Measurements from ENCODE around the gene LRRC23.

Gene LRRC23

DNA sequence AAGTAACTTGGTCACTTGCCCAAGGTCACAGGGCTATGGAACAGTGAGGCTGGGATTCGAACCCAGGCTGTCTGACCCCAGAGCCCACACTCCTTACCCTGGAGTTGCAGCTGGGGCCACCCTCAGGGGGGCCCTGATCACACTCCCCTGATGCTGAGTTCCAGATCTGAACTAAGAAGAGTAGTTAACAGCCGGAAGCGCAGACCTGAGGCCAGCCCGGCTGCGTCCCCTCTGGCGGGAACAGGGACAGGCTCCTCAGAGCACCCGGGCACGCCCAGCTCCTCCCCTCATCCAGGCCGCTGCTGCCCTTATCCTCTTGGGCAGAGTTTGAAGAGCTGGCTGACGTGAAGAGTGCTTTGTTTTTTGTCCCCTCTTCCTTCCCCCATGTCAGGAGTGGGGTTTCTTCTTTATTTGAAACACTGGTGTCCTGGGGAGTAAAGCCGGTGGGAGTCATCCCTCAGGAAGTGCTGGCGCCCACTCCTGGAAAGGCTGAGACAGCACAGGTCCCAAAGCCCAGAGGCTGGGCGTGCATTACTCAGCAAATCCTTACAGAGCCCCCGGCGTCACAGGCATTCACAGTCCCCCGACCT is 57.2 kb downstream of the LRRC23 start:
- peaks cover 52% of the 10 kb centered on the region for H3K4me1 ChIP-seq (ENCODE audit: insufficient read depth, low read length, severe bottlenecking)
- H3K9me2 ChIP-seq (ENCODE audit: low read depth, low read length) = no peaks in the 10 kb centered on the region
- H3K79me2 ChIP-seq (ENCODE audit: insufficient read depth, low read length) = no peaks in the 10 kb centered on the region
- H2AFZ ChIP-seq (ENCODE audit: low read length) = no peak overlapping the region
- H3K27ac ChIP-seq (ENCODE audit: low read depth, low read length, poor library complexity, severe bottlenecking) = no peak overlapping the region
- no peaks in the 10 kb centered on the region for H3K9me3 ChIP-seq (ENCODE audit: low read length)
- H3K9ac ChIP-seq (ENCODE audit: low read length) = no peak overlapping the region
- peak overlapping the region; percentile 31; the same call in 1 of the 2 replicates for H3K4me2 ChIP-seq (ENCODE audit: low read length)
- H3K4me3 ChIP-seq (ENCODE audit: low read depth, low read length, poor library complexity, severe bottlenecking) = peak overlapping the region; percentile 5
- H3K36me3 ChIP-seq (ENCODE audit: insufficient read depth, low read length) = peaks cover 26% of the 10 kb centered on the region
- H4K20me1 ChIP-seq (ENCODE audit: insufficient read depth, low read length) = no peaks in the 10 kb centered on the region
- TF ChIP-seq EZH2 (IDR thresholded peaks at IDR 0.05; ENCODE audit: borderline replicate concordance, low read length) = no peak
- TF ChIP-seq, protein P1, sequence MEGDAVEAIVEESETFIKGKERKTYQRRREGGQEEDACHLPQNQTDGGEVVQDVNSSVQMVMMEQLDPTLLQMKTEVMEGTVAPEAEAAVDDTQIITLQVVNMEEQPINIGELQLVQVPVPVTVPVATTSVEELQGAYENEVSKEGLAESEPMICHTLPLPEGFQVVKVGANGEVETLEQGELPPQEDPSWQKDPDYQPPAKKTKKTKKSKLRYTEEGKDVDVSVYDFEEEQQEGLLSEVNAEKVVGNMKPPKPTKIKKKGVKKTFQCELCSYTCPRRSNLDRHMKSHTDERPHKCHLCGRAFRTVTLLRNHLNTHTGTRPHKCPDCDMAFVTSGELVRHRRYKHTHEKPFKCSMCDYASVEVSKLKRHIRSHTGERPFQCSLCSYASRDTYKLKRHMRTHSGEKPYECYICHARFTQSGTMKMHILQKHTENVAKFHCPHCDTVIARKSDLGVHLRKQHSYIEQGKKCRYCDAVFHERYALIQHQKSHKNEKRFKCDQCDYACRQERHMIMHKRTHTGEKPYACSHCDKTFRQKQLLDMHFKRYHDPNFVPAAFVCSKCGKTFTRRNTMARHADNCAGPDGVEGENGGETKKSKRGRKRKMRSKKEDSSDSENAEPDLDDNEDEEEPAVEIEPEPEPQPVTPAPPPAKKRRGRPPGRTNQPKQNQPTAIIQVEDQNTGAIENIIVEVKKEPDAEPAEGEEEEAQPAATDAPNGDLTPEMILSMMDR (IDR thresholded peaks at IDR 0.05; ENCODE audit: low read length) = no peak; the same call in 1 of the 2 replicates
- H3F3A ChIP-seq (ENCODE audit: insufficient read depth, low read length) = 0 out of 2 replicates have a peak, but pooled peaks cover 4% of the 10 kb centered on the region
- H3K27me3 ChIP-seq (ENCODE audit: insufficient read depth, low read length) = 0 out of 2 replicates have a peak, but pooled peaks cover 4% of the 10 kb centered on the region

DNA sequence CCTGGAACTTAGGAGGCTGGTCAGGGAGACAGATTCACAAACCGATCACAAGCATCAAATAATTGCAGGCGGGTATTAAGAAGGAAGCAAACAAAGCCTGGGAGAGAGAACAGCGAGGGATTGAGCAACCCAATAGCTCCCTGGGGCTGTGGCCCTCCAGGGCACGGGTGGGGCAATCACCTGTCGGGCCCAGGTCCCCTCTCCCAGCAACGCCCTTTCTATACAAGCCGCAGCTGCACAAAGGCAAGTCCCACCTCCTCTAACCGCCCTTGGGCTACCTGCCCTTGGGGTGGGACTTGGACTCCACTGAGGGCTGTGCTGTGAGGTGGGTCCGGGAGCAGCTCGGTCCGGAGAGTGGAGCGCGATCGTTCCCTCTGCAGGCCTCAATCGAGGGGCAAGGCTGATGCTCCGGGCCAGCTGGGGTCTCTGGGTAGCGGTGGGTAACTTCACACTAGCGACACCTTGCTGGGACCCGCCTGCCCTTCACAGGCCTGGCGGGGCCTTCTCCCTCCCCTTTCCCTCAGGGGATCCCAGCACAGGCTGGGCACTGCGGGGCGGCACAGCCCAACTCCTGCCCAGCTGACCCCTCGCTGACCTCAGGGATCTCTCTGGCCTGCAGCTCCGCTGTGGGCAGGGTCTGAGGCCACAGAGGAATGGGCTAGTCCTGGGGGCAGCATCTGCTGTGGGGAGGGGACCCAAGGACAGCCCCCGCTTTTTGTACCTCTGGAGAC is 57.8 kb downstream of the LRRC23 start:
- Histone ChIP-seq H3K4me3 (ENCODE audit: low read depth, low read length, poor library complexity, severe bottlenecking) (no peak overlapping the region), H3K36me3 (ENCODE audit: insufficient read depth, low read length) (peaks cover 33% of the 10 kb centered on the region), H3K4me1 (ENCODE audit: insufficient read depth, low read length, severe bottlenecking) (peaks cover 52% of the 10 kb centered on the region), H3K79me2 (ENCODE audit: insufficient read depth, low read length) (no peaks in the 10 kb centered on the region), H3K9ac (ENCODE audit: low read length) (no peak overlapping the region), H3K9me2 (ENCODE audit: low read depth, low read length) (no peaks in the 10 kb centered on the region), H3F3A (ENCODE audit: insufficient read depth, low read length) (0 out of 2 replicates have a peak, but pooled peaks cover 4% of the 10 kb centered on the region), H3K4me2 (ENCODE audit: low read length) (no peak overlapping the region), H2AFZ (ENCODE audit: low read length) (no peak overlapping the region), H3K9me3 (ENCODE audit: low read length) (no peaks in the 10 kb centered on the region), H4K20me1 (ENCODE audit: insufficient read depth, low read length) (no peaks in the 10 kb centered on the region), H3K27ac (ENCODE audit: low read depth, low read length, poor library complexity, severe bottlenecking) (no peak overlapping the region), H3K27me3 (ENCODE audit: insufficient read depth, low read length) (0 out of 2 replicates have a peak, but pooled peaks cover 4% of the 10 kb centered on the region)
- TF ChIP-seq EZH2 (IDR thresholded peaks at IDR 0.05; ENCODE audit: borderline replicate concordance, low read length) = no peak
- TF ChIP-seq, protein P1 (IDR thresholded peaks at IDR 0.05; ENCODE audit: low read length) = no peak

DNA sequence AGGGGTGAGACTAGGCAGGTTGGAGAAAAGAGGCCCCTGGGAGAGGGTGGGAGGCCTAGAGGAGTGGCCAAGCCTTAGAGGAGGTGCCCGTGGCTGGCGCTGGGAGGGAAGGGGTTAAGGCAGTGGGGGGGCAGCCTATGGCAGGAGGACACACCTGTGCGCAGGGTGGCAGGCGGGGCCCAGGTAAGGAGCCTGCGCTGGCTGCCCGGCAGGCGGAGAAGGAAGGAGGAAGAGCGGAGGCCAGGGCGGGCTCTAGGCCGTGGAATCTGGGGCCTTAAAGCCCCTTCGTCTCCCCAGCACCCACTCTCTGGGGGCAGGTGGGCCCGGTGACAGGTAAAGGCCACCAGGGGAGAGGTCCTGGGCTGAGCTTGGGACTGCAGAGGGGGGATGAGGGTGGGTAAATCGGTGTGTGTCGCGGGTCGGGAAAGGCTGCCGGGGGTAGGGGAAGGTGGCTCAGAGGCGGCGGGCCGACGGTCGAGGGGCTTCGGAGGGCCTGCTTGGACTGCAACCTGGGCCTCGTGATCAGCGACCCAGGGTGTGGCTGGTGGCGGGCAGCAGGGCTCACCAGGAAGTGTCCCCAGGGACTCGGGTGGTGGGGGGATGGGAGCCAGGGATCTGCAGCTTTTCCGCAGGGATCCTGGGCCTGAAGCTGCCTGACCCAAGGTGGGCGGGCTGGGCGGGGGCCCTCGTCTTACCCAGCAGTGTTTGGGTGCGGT is 58.6 kb downstream of the LRRC23 start:
- H4K20me1 ChIP-seq (ENCODE audit: insufficient read depth, low read length) = no peaks in the 10 kb centered on the region
- H3K79me2 ChIP-seq (ENCODE audit: insufficient read depth, low read length) = no peaks in the 10 kb centered on the region
- no peaks in the 10 kb centered on the region for H3K9me3 ChIP-seq (ENCODE audit: low read length)
- H3K27ac ChIP-seq (ENCODE audit: low read depth, low read length, poor library complexity, severe bottlenecking) = no peak overlapping the region
- H3K4me2 ChIP-seq (ENCODE audit: low read length) = no peak overlapping the region; the same call in 1 of the 2 replicates
- H3K9ac ChIP-seq (ENCODE audit: low read length) = no peak overlapping the region
- no peak for TF ChIP-seq EZH2 (IDR thresholded peaks at IDR 0.05; ENCODE audit: borderline replicate concordance, low read length)
- TF ChIP-seq, protein P1 (IDR thresholded peaks at IDR 0.05; ENCODE audit: low read length) = no peak
- H3K4me3 ChIP-seq (ENCODE audit: low read depth, low read length, poor library complexity, severe bottlenecking) = peak overlapping the region; percentile 30
- H2AFZ ChIP-seq (ENCODE audit: low read length) = no peak overlapping the region
- H3K9me2 ChIP-seq (ENCODE audit: low read depth, low read length) = no peaks in the 10 kb centered on the region
- H3K4me1 ChIP-seq (ENCODE audit: insufficient read depth, low read length, severe bottlenecking) = peaks cover 51% of the 10 kb centered on the region
- peaks cover 40% of the 10 kb centered on the region for H3K36me3 ChIP-seq (ENCODE audit: insufficient read depth, low read length)
- H3K27me3 ChIP-seq (ENCODE audit: insufficient read depth, low read length) = 0 out of 2 replicates have a peak, but pooled peaks cover 4% of the 10 kb centered on the region
- 0 out of 2 replicates have a peak, but pooled peaks cover 4% of the 10 kb centered on the region for H3F3A ChIP-seq (ENCODE audit: insufficient read depth, low read length)
